Caki2 (cell line): Measurements from ENCODE around the gene IRF1. TPM values are rescaled to one million over a fixed set of nuclear protein-coding genes. Genes with fewer than 3 reads are reported as not detected.

Experiments used
- DNase-seq: peaks from one replicate; pipeline ENCODE4 v3.0.0-alpha.2; 2015; ENCODE audit warnings: low read depth
- in situ Hi-C: cut with HindIII; loops from 2 replicates; pipeline ENCODE4 v1.10.0; 2016; ENCODE audit warnings: low sequenced_read_pairs, low pct_unique_long_range_greater_than_20kb, mixed read lengths
- total RNA-seq: library from RNA; depleted of rRNA; stranded (reverse); fragments of >200 nt; shearing (Covaris generic); gene quantifications from 2 replicates; pipeline ENCODE4 v1.2.3, GENCODE V29; 2014; ENCODE audit warnings: low replicate concordance

IRF1 gene
- total RNA-seq, 1 experiment from 2014 or later, result 12.2 TPM

DNA sequence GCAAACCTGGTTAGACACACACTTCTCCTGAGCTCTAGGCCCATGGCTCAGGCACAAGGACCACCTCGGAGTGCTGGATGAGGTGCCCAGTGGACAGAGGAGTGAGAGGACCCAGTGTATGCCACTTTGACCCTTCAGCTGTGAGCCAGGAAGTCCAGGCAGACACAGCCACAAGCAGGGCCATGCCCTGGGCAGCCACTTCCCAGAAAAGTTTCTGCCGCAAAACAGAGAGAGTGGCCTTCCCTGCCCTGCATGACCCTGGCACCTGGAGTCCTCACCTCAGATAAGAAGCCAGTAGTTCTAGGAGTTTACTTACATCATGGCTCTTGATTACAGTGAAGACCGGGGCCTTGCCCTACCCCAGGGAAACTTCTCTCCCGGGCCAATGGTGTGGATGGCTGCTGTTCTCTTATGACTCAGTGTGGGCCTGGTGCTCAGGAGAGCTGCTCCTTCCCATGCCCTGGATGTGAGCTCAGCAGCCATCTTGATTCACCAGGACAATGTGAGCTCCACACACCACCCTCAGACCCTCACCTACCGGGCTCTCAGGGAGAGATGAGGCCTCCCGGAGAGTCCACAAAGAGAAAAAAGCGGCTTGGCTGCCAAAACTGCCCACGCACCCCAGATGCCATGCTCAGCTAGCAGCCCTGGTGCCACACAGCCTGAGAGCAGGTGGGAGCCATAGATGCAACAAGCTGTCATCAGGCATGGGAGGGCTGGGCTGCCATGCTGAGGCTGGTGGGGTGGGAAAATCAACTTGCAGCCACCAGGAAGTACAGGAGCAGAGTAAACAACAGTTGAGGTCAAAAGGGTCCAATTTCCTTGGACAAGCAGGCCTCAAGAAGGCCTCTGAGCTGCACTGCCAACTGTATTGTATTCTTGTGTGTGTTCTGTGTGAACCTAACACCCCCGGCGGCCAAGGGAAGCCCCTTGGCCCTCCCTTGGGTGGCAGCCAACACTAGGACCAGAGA lies 11.7 kb upstream of the IRF1 start:
- DNase-seq, result no peak
- in situ Hi-C loops, result no loop called here

DNA sequence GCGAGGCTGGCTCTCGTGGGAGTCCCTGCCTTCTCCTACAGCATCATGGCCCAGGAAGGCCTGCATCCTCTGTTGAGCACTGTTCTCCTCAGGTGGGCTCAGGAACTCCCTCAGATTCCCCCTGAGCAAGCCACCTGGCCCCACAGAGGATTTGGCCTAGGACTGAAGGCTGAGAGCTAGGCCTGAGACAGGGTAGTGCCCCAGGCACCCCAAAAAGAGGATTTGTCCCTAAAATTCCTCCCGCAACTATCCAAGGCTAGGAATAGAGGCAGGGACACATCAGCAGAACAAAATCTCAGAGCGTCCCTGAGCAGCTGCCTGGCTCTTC lies 11.0 kb upstream of the IRF1 start:
- DNase-seq, result no peak
- in situ Hi-C loops, result no loop called here

DNA sequence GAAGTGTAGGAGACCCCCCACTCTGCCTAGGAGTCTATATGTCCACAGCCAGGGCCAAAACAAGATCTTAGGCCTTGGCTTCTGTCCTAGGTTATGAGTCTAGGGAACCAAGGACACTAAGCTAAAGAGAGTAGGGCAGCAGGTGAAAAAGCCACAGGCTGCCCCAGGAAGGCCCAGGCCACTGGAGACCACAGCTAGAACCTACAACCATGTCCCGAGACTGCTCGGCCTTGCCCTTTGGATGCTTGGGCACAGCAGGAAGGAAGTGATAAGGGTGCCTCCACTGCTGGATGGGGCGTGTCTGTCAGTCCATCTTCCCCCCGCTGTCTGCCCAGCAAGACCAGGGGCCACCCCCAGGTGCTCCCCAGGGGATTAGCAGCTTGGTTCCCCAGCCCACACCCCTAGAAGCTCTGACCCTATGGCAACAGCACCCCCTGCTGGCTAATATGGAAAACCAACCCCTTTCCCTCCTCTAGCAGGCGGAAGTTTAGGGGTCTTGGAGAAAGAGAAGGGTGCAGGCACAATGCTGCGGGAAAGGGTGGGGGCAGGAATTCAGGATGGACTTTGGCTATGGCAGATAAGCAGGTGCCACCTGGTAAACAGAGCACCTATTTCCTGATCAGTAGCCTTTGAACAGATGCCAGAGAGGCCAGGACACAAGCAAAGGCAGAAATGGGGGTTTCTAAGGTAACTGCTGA lies 10.5 kb upstream of the IRF1 start:
- in situ Hi-C loops, result no loop called here
- DNase-seq, result peak; percentile 41

DNA sequence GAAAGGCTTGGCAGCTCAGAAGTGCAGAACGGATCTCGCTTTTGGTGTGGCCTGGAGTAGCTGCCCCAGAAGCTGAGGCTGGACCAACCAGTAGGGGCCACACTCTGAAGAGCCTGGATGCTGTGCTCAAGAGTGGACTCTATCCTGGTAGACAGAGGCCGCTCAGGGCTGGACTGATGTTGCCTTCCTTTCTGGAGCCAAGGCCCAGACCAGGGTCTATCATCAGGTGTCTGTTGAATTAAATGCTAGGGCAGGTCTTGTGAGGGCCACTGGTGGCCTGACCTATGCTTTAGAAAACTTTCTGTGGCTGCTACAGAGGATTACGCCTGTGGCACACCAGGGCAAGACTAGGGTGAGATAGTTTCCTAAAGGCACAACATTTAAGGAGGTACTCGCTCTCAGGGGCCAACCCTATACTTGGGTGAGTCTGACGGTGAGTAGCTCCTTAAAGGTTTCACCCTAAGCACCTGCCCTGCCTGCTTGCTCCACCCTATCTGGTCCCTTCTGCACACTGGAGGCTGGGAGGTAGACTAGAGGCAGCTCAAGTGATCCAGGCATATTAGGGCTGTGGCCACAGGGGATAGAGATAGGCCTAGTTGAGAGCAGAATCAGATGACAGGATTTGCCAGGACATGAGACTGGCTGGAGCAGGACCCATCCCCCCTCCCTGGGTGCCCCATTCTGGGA lies 9.8 kb upstream of the IRF1 start:
- DNase-seq, result no peak
- in situ Hi-C loops, result no loop called here

DNA sequence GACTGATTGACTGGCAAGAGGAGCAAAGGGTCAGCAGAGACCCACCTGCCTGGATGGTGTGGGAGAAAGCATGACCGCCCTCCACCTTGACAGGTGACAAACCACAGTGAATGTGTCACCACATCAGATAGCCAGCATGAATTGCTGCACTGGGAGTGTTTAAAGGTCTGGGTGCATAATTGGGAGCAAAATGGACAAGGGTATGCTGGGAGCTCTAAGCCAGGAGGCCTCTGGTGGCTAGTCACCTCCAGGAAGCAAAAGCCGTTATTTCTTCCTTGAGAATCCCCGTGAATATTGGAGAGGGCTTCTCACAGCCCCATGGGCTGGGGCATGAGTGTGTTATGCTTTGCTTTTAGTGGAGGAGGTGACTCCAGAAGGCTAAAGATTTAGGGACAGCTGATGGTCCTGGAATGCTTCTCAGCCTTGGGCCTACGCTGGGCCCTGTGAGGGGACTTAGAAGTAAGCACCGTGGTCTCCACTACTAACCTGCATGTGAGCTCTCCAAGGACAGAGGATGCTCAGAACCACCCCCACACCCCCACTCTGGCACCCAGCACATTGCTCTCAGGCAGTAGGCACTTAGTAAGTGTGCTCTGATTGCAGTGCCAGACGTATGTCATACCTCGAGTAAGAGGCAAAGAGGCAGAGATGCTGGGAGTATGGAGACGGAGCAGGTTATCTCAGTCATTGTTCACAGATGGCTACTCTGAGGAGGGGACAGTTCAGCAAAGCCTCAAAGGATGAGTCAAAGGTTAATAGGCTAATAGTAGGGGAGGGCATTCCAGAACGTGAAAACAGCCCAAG lies 9.1 kb upstream of the IRF1 start:
- no peak for DNase-seq
- in situ Hi-C loops, result loop anchor here (25.0 kb wide), 1 partner anchor 112 kb away; no protein-coding TSS in a partner anchor

DNA sequence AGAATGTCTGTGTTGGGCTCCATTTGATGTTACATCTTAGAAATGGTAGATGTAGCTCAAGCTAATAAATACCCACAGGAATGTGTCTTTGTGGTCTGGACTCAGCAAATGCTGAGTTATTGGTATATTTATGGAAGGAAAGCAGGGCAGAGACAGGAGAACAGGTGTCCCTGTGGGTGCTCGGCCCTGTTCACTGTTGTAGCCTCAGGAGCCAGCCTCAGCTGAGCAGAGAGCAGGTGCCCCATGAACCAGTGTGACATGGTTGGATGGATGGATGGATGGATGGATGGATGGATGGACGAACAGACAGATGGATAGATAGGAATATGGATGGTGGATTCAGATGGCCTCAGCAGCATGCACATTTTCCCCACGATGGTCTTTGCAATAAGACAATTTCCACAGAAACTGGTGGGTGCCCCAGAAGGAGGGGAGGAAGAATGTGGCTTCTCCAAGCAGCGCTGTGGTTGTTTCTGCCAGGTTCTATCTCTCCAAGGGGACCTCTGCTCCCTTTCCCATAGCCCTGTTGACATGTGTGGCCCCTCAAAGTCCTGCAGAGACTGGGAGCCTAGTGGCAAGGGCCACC lies 8.2 kb upstream of the IRF1 start:
- DNase-seq, result no peak
- in situ Hi-C loops, result loop anchor here (25.0 kb wide), 1 partner anchor 111 kb away; no protein-coding TSS in a partner anchor

DNA sequence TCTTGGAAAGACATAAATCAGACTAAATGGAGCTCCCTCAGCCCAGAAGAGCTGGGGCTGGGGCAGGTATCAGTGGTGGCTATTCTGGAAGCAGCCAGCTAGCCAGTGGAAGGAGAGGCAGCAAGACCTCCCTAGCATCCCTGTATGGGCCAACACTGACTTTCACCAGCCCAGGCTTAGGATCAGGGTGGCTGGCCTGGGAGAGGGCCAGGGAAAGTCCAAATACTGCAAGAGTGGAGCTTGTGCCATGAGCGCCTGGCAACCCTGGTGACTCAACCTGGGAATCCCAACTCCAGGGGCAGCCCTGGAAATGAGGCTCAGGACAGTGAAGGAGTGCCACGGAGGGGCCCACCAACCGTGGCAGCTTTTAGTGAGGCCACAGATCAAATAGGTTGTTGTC lies 7.6 kb upstream of the IRF1 start:
- peak; percentile 50 for DNase-seq
- in situ Hi-C loops, result loop anchor here (25.0 kb wide), 1 partner anchor 111 kb away; no protein-coding TSS in a partner anchor

DNA sequence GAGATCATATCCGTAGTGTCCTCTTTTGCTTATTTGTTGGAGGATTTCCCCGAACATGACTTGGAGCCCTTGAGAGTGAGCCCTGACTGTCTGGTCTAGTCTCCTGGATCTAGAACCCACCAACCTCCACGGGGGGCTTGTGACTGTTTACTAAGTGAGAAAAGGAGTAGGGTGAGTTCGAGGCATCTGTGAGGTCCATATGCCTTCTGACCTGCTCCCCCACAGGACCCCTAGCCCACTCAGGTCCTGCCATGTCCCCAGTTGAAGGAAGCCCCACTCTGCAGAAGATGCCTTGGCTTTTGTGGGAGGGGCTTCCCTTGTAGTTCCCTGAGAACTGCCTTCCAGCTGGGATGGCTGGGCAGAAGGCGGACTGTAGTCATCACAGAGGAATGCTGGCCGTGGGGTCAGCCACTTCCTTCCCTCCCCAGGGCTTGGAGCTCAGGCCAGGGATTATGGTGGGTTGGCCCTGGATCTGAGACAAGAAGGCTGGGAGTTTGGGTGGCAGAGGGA lies 7.0 kb upstream of the IRF1 start:
- in situ Hi-C loops, result loop anchor here (25.0 kb wide), 1 partner anchor 110 kb away; no protein-coding TSS in a partner anchor
- DNase-seq, result peak; percentile 75

DNA sequence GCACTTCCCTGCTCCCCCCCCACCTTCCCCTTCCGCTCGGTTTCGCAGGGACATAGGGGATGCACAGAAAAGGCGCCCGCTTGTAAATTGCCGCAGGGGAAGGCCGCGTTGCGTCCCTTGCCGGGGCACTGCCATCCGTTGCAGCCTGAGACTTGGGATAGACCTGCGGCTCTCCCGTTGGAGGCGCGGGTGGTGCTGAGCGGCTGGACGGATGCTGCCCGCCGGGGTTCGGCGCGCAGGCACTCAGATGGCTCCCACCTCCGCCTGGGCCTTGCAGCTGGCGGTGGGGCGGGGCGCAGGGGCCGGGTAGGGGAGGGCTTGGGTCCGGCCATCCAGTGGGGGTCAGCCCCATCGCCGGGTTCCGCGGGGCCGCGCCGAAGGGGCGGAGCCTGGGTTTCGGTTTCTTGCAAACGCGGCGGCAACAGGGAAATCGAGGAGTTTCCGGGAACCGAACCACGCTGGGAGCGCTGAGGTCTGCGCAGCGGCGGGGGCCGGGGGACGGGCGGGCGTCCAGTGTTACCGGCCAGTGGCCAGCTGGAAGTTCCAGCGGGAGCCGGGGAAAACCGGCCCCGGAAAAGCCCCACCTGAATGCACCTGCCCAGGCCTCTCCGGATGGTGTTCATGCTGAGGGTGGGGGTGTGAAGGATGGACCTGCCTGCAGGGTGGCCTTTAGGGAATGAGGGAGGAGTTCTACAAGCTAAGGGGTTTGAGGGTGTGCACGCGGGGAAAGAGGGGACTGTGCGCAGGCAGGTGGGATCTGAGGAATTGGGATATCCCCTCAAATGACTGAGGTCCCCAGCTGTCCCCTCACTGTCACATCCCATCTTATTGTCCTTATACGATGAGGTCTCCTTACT lies 6.3 kb upstream of the IRF1 start:
- DNase-seq, result peak; percentile 77
- in situ Hi-C loops, result loop anchor here (25.0 kb wide), 1 partner anchor 110 kb away; no protein-coding TSS in a partner anchor

DNA sequence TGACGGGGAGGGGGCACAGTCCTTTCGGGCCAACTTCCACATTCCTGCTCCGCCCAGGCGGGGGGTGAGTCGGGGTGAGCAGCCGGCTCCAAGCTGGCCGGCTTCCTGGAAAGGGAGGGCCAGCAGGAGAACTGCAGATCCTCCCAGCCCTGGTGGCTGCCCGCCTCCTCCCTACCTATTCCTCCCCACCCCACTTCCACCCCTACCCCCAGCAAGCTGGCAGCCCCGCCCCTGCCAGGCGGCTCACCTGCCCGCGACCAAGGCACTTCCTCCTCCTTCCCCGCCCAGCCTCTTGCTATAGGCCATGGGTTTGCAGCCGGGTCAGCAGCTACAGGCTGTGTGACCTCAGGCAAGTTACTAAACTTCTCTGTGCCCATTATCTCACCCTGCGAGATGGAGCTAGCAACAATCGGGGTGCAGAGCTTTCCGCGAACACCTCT lies 5.6 kb upstream of the IRF1 start:
- in situ Hi-C loops, result loop anchor here (25.0 kb wide), 1 partner anchor 109 kb away; no protein-coding TSS in a partner anchor
- peak; percentile 82 for DNase-seq

DNA sequence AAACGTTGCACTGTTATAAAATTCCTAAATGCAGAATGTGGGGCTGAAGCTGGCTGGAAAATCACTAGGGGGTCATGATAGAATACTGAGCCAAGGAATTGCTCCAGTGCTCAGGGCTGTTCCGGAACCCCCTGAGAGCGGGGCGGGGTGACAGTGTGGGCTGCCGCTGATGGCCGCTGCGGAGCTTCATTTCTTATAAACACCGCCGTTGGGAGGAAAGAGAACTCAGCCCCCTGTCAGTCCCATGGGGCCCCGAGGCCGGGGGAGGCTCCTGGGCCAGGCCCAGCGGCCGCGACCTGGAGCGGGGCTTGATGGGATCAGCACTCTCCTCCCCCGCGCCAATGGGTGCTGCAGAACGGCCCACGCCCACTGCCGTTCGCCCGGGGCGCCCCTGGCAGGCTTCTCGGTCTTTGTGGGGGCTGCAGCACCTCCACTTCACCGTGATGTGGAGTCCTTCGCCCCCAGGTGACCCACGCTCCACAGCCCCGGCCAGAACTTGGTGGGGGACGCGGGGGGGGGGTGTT lies 5.2 kb upstream of the IRF1 start:
- in situ Hi-C loops, result loop anchor here (25.0 kb wide), 1 partner anchor 108 kb away; no protein-coding TSS in a partner anchor
- DNase-seq, result peak; percentile 78

DNA sequence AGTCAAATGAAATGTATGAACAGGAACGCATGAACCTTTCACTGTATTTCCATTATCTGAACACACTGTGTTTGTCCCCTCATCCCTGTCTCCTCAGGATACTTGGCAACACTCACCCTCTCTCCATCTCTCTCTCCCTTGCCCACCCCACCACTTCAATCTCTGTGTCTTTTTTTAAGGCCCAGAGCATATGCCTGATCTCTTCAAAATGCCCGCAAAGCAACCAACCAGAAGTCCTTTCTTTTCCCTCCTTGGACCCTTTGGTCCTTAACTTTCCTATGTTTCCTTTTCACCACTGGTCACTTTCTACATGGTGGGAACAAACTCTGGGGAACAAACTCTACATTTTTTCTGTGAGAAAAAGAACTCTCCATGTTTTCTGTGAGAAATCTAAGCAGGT lies 3.2 kb upstream of the IRF1 start:
- in situ Hi-C loops, result loop anchor here (25.0 kb wide), 1 partner anchor 107 kb away; no protein-coding TSS in a partner anchor
- DNase-seq, result no peak

DNA sequence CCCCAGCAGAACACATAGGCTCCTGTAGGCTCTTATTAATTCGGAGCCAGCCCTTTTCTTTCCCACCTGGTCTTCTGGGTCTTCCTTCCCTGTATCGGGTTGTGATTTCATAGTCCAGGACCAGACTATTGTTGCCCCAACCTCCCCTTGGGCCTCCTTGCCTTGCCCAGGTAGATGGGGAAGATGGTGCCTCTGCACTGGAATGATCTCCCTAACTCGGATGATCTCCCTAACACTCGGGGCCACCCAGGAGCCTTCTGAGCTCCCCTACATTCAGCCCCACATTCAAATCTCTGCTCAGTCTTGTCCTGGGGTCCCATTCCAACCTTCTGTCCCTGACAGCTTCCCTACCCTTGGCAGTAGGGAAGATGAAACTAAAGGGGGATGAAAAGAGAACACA lies 2.7 kb upstream of the IRF1 start:
- in situ Hi-C loops, result loop anchor here (25.0 kb wide), 1 partner anchor 106 kb away; no protein-coding TSS in a partner anchor
- no peak for DNase-seq

DNA sequence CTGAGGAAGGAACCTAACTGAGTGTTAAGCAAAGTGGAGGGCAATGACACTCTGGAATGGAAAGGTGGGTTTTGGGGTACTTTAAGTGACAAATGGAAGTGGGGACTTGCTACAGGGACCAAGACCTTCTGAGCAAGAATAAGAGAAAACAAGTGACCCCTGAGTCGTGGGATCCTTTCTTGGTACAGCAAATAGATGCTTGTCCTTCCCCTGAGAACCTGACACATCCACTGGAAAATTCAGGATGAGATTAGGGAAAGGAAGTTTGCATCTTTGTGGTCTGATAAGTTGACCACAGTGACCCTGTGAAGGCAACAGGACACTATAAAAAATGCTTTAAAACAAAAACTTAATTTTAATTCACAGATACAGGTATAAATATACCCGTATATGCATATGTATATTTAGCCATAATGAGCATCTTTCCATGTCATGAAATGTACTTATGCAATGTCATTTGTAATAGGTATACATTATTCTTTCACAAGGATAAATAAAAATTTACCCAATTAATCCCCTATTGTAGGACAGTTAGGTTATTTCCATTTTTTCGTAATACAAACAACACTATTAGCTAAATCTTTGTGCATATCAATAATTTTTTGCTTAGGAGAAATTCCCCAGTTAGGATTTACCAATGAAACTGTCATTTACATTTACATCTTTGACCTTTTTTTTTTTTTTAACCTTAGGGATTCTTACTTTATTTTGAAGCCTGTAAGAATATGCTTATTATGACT lies 2.0 kb upstream of the IRF1 start:
- in situ Hi-C loops, result loop anchor here (25.0 kb wide), 1 partner anchor 105 kb away; no protein-coding TSS in a partner anchor
- DNase-seq, result no peak
